Measurements from ENCODE around the gene MED27.

The MED27 gene

DNA sequence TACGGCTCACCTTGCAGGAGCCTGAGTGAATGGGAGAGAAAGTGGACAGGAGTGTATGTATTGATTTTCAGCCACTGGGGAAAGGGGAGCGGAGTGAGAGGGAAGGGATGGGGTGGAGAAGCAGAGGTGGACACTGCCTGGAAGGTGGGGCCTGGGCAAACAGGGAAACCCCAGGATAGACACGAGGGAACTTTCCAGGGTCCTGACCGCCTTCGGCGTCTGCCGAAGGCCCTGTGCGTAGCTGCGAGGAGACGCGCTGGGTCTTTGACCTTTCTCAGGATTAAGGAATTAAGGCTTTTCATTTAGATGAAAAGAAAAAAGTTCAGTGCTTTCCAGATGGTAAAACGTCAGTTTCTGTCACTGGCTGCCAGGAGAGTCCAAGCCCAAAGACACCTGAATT is 205.2 kb downstream of the MED27 start:
- Histone ChIP-seq H3K36me3 (peaks cover 0 to 11% (median under 1%) of the 10 kb centered on the region in 11 experiments; a peak in 4 of 22 replicates), H3K4me1 (peaks cover 12 to 48% (median 45%) of the 10 kb centered on the region in 10 experiments), H3K4me2 (no peak overlapping the region), H3K9me3 (replicated peaks in 1 of 11) (no peaks in the 10 kb centered on the region), H3K27me3 (no peaks in the 10 kb centered on the region), H3K9ac (no peak overlapping the region), H3K4me3 (no peak overlapping the region), H4K20me1 (peaks cover 0 to 35% (median 0%) of the 10 kb centered on the region in 11 experiments; a peak in 6 of 22 replicates), H3K27ac (no peak overlapping the region)
- TF ChIP-seq Cebpa-rat (IDR thresholded peaks at IDR 0.05), result no peak

DNA sequence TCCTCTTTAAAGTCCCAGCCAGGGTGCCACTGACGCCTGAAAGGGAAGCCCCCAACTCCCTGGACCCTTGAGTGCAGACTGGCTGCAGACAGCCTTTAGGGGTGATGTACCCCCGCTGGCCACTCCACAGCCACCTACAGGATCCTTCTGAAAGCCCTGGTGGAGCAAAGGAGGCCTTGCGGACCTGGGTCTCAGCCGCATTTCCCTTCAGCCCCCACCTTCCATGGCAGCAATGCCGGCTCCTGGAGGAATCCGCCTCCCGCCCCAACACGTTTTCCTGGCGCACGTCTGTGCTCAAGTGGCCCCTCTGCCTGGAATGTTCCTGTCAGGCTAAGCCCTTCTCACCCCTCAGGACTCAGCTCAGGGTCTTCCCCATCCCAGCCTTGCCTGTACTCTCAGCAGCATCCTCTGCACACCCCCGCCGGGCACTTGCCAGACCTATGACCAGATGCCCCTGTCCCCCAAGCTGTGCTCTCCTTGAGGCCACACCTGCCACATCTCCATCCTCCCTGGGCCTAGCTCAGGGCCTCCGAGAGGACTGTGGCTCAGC is 205.7 kb downstream of the MED27 start:
- H3K9me3 ChIP-seq (replicated peaks in 1 of 11), result no peaks in the 10 kb centered on the region
- no peak for TF ChIP-seq Cebpa-rat (IDR thresholded peaks at IDR 0.05)
- no peak overlapping the region for H3K4me3 ChIP-seq
- peaks cover 7 to 43% (median 40%) of the 10 kb centered on the region in 10 experiments; a peak in 19 of 20 replicates for H3K4me1 ChIP-seq
- H3K27ac ChIP-seq, result no peak overlapping the region
- H3K9ac ChIP-seq, result no peak overlapping the region
- H3K27me3 ChIP-seq, result no peaks in the 10 kb centered on the region
- H3K4me2 ChIP-seq, result no peak overlapping the region
- H4K20me1 ChIP-seq, result peaks cover 0 to 35% (median 0%) of the 10 kb centered on the region in 11 experiments; a peak in 2 of 22 replicates
- peaks cover 0 to 11% (median 3%) of the 10 kb centered on the region in 11 experiments; a peak in 4 of 22 replicates for H3K36me3 ChIP-seq

DNA sequence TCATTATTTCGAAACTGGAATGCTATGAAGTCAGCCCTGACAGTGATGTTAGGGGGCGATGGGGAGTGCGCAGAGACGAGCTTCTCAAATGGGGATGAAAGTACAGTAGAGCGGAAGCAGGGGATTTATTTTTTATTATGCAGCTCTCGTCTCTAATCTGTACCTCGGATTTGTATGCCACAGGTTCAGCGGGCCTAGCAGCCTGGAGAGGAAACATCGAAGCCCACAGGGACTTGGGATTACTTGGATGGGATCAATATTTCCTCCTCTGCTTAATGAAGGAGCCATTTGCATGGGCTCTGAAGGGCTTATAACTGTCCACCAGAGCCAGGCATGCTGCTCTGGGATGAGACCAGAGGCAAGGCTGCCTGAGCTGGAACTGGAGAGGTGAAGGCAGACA is 206.3 kb downstream of the MED27 start:
- no peak overlapping the region for H3K4me2 ChIP-seq
- H4K20me1 ChIP-seq, result peaks cover 0 to 36% (median 0%) of the 10 kb centered on the region in 11 experiments; a peak in 2 of 22 replicates
- no peak overlapping the region for H3K4me3 ChIP-seq
- H3K9ac ChIP-seq, result no peak overlapping the region
- no peak overlapping the region for H3K27ac ChIP-seq
- no peaks in the 10 kb centered on the region for H3K27me3 ChIP-seq
- TF ChIP-seq Cebpa-rat (IDR thresholded peaks at IDR 0.05), result no peak
- H3K4me1 ChIP-seq, result peaks cover 6 to 37% (median 34%) of the 10 kb centered on the region in 10 experiments; a peak in 19 of 20 replicates
- H3K36me3 ChIP-seq, result peaks cover 0 to 12% (median 5%) of the 10 kb centered on the region in 11 experiments; a peak in 5 of 22 replicates
- no peaks in the 10 kb centered on the region for H3K9me3 ChIP-seq (replicated peaks in 1 of 11)

DNA sequence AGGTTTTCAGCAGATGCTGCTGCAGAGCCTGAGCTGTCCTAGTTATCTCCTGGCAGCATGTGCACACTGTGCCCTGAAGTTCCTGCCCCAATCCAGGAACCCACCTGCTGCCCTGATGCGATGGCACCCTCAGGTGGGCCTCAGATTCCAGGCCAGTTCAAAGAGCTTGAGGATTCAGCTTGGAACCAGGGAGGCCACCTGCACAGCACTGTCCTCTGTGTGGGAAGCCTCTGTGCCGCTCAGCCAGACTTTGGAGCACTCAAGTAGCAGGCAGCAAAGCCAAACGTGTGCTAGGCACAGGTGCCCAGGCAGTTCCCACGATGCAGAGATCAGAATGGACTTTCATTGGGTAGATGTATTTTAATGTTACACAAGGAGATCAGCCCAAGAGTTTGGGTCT is 207.0 kb downstream of the MED27 start:
- Histone ChIP-seq H3K4me3 (no peak overlapping the region), H3K4me1 (peaks cover 6 to 30% (median 29%) of the 10 kb centered on the region in 10 experiments; a peak in 19 of 20 replicates), H3K9me3 (replicated peaks in 1 of 11) (no peaks in the 10 kb centered on the region), H3K4me2 (no peak overlapping the region), H4K20me1 (peaks cover 0 to 42% (median 0%) of the 10 kb centered on the region in 11 experiments; a peak in 2 of 22 replicates), H3K36me3 (peaks cover 0 to 14% (median 5%) of the 10 kb centered on the region in 11 experiments; a peak in 5 of 22 replicates), H3K9ac (no peak overlapping the region), H3K27me3 (no peaks in the 10 kb centered on the region), H3K27ac (no peak overlapping the region)
- TF ChIP-seq Cebpa-rat (IDR thresholded peaks at IDR 0.05), result no peak

DNA sequence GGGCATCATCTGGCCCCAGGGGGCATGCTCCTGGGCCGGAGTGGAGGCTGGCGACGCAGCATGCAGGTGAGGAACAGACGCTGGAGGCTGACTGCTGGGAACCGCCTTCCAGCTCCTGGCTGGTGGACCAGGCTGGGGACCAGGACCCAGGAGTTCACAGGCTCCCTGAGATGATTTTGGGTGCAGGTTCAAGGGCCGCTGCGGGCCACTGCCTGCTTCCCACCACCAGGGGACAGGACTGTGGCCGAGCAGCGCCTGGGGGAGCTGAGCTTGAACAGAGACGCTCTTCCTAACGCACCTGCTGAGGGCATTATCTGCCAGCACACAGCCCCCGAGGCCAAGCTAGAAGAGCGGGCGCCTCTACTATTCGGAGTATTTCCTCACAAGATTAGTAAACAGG is 207.7 kb downstream of the MED27 start:
- Histone ChIP-seq H3K27ac (no peak overlapping the region), H3K9me3 (replicated peaks in 1 of 11) (no peaks in the 10 kb centered on the region)

DNA sequence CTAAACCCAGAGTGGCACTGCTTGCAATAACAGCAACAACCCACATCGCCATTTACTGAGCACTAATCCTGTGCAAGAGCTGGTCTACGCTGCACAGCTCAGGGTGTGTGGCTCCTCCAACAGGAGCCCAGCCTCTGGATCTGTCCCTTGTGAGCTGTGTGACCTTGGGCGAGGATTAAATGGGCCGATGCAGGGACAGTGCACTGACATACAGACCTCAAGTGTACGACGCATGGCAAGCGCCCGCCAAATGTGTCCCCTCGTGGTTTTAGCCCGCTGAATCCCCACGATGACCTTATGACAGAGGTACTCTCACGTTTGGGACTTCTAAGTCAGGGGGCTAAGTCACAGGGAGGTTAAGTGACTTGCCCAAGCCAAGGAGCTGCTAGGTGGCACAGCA is 209.5 kb downstream of the MED27 start:
- no peak for TF ChIP-seq Cebpa-rat (IDR thresholded peaks at IDR 0.05)
- H3K36me3 ChIP-seq, result peaks cover 0 to 14% (median 7%) of the 10 kb centered on the region in 11 experiments; a peak in 7 of 22 replicates

More for the DNA sequence above, 207.7 kb downstream of the MED27 start:
- Histone ChIP-seq H3K27me3 (no peaks in the 10 kb centered on the region), H3K4me2 (no peak overlapping the region), H3K4me3 (no peak overlapping the region), H4K20me1 (peaks cover 0 to 47% (median 0%) of the 10 kb centered on the region in 11 experiments; a peak in 2 of 22 replicates), H3K4me1 (peaks cover 6 to 23% (median 22%) of the 10 kb centered on the region in 10 experiments; a peak in 19 of 20 replicates), H3K36me3 (peaks cover 0 to 14% (median 5%) of the 10 kb centered on the region in 11 experiments; a peak in 6 of 22 replicates), H3K9ac (no peak overlapping the region)
- no peak for TF ChIP-seq Cebpa-rat (IDR thresholded peaks at IDR 0.05)

DNA sequence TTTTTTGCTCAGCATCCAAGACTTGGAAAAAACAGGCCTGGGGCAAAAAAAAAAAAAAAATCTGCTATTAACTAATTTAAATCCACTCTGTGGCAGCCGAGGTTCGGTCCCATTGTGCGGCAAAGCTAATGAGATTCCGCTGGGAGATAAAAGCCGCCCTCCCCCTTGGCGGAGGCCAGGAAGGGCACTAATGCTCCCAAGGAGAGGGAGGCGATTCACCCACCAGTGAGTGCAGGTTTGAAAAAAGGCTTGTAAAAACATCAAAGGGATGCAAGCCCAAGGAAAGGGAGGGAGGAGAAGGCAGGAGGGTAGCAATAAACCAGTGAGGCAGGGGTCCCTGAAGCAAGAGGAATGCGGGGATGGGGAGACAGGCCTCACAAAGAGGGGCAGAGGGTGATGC is 210.3 kb downstream of the MED27 start:
- peaks cover 0 to 15% (median 5%) of the 10 kb centered on the region in 11 experiments; a peak in 7 of 22 replicates for H3K36me3 ChIP-seq
- H3K4me2 ChIP-seq, result no peak overlapping the region
- peaks cover 0 to 27% (median 21%) of the 10 kb centered on the region in 10 experiments; a peak in 13 of 20 replicates for H3K4me1 ChIP-seq
- H3K27ac ChIP-seq, result no peak overlapping the region
- no peak overlapping the region for H3K4me3 ChIP-seq
- no peak for TF ChIP-seq Cebpa-rat (IDR thresholded peaks at IDR 0.05)
- no peak overlapping the region for H3K9ac ChIP-seq
- peaks cover 0 to 47% (median 0%) of the 10 kb centered on the region in 11 experiments; a peak in 2 of 22 replicates for H4K20me1 ChIP-seq
- H3K27me3 ChIP-seq, result no peaks in the 10 kb centered on the region
- no peaks in the 10 kb centered on the region for H3K9me3 ChIP-seq (replicated peaks in 1 of 11)

More for the DNA sequence above, 209.5 kb downstream of the MED27 start:
- no peaks in the 10 kb centered on the region for H3K27me3 ChIP-seq
- H4K20me1 ChIP-seq, result peaks cover 0 to 47% (median 0%) of the 10 kb centered on the region in 11 experiments; a peak in 2 of 22 replicates
- no peak overlapping the region for H3K4me3 ChIP-seq
- H3K4me1 ChIP-seq, result peaks cover 0 to 22% (median 16%) of the 10 kb centered on the region in 10 experiments; a peak in 15 of 20 replicates
- no peak overlapping the region for H3K4me2 ChIP-seq
- no peak overlapping the region for H3K27ac ChIP-seq
- no peaks in the 10 kb centered on the region for H3K9me3 ChIP-seq (replicated peaks in 1 of 11)
- H3K9ac ChIP-seq, result no peak overlapping the region

DNA sequence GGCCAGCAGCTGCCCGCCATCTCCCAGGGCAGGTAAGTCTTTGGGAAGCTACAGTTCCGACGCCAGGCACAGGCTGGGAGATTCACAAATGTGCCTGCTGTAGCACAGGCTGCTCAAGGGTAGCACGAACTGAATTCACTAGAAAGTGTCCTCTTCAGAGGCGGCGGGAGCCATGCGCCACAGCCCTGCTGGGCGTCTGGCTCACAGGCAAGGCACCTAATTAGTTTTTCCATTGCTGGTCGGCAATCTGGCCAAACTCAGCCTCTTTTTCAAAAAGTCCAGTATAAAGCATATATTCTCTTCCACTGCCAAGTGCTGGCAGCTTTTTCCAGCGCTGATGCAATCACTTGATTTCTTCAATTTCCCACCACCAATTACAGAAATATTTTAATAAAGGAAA is 210.9 kb downstream of the MED27 start:
- Histone ChIP-seq H3K4me2 (no peak overlapping the region), H3K9me3 (replicated peaks in 1 of 11) (no peaks in the 10 kb centered on the region), H4K20me1 (peaks cover 0 to 42% (median 0%) of the 10 kb centered on the region in 11 experiments; a peak in 2 of 22 replicates), H3K27me3 (no peaks in the 10 kb centered on the region), H3K4me1 (peaks cover 0 to 32% (median 27%) of the 10 kb centered on the region in 10 experiments; a peak in 17 of 20 replicates), H3K4me3 (no peak overlapping the region), H3K27ac (no peak overlapping the region), H3K36me3 (peaks cover 0 to 14% (median 5%) of the 10 kb centered on the region in 11 experiments; a peak in 7 of 22 replicates), H3K9ac (no peak overlapping the region)
- no peak for TF ChIP-seq Cebpa-rat (IDR thresholded peaks at IDR 0.05)

DNA sequence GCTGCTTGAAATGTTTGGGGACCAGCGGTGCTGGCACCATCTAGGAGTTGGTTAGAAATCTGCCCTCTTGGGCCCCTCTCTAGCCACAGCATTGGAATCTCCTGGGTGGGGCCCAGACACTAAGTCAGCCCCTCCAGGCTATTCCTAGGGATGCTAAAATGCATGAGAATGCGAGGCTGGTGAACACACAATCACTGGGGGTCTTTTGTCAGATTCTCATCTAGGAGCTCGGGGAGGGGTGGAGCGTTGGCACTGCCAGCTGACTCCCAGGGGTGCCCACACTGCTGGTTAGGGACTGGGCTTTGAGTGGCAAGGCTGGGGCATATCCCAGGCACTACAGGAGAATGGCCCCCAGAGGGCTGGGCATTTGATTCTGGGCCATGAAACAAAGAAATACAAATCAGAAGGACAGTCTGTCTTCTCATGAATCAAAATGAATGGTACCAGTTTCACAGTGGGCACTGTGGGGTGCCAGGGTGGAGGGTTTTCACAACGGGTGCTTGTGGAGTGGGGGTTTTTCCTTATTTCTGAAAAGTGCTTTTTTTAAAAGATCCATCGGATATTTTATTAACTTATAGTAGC is 212.0 kb downstream of the MED27 start:
- TF ChIP-seq Cebpa-rat (IDR thresholded peaks at IDR 0.05), result no peak
- Histone ChIP-seq H3K9me3 (replicated peaks in 1 of 11) (no peaks in the 10 kb centered on the region), H4K20me1 (peaks cover 0 to 34% (median 0%) of the 10 kb centered on the region in 11 experiments; a peak in 1 of 22 replicates), H3K4me3 (no peak overlapping the region), H3K4me1 (peaks cover 10 to 43% (median 38%) of the 10 kb centered on the region in 10 experiments), H3K4me2 (no peak overlapping the region), H3K9ac (no peak overlapping the region), H3K36me3 (peaks cover 0 to 14% (median 5%) of the 10 kb centered on the region in 11 experiments; a peak in 7 of 22 replicates), H3K27ac (no peak overlapping the region), H3K27me3 (no peaks in the 10 kb centered on the region)

Measured in BLaER1 treated with 17β-estradiol and CSF1 and Interleukin-3, amounts not matched to agents 10 nM and 100 nM (cell line).